ENCODE results near the gene DNM2.

Gene DNM2

DNA sequence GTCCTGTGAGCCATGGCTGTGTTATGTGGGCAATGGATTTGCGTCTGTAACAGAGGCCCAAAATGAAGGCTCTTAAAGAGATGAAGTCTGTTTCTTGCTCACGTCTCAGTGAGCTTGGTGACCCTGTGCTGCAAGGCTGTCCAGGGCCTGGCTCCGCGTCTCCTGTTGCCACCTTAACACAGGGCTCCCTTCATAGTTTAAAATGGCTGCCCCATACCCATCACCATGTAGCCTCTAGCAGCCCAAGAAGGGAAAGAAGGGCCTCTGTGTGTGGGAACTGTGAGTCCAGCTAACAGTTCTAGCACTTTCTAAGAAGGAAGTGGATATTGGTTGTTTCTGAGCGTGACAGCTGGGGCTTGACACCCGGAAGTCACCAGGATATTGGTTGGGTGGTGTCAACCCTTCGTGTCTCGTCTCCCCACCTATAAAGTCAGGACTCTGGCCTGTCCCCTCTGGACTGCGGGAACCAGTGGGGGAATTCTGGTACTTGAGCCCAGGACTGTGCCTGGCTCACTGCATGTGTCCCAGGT lies 97.2 kb downstream of the DNM2 start:
- no peak for DNase-seq (ENCODE audit: low read depth in 2 of 2)

DNA sequence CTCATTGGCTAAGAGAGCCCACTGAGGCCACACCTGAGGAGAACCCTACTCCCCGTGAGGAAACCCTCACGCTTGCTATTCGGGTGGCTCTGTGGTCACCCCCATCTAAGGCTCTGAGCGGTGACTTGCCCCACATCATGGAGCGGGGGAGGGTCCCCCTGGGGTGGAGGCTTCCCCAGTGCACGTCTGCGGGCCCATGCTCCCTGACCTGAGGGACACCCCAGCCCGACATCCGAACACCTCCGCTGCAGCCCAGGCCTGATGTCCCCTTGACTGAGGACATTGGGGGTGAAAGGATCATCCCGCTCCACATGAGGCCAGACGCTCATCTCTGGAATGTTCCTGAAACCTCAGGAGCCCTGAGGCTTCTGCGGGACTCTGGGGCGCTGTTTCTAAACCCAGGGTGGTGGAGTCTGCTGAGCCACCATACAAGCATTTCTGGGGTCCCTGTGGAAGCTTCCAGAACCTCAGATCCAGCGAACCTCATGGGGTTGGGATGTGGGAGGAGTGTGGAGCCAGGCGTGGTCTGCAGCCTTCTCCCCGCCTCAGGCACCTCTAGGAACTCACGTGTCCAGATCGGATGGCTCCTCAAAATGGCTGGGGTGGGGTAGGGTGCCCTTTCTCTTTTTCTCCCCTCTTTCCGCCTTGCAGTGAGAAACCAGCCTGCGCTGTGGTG lies 98.2 kb downstream of the DNM2 start:
- no peak for DNase-seq (ENCODE audit: low read depth in 2 of 2)

- DNase-seq (ENCODE audit: low read depth in 2 of 2), result no peak
These were observed 98.8 kb downstream of the DNM2 start for GRCh38 chr19:10816691-10817090.

GRCh38 chr19:10817291-10818038 lies 99.6 kb downstream of the DNM2 start:
- no peak for DNase-seq (ENCODE audit: low read depth in 2 of 2)

DNA sequence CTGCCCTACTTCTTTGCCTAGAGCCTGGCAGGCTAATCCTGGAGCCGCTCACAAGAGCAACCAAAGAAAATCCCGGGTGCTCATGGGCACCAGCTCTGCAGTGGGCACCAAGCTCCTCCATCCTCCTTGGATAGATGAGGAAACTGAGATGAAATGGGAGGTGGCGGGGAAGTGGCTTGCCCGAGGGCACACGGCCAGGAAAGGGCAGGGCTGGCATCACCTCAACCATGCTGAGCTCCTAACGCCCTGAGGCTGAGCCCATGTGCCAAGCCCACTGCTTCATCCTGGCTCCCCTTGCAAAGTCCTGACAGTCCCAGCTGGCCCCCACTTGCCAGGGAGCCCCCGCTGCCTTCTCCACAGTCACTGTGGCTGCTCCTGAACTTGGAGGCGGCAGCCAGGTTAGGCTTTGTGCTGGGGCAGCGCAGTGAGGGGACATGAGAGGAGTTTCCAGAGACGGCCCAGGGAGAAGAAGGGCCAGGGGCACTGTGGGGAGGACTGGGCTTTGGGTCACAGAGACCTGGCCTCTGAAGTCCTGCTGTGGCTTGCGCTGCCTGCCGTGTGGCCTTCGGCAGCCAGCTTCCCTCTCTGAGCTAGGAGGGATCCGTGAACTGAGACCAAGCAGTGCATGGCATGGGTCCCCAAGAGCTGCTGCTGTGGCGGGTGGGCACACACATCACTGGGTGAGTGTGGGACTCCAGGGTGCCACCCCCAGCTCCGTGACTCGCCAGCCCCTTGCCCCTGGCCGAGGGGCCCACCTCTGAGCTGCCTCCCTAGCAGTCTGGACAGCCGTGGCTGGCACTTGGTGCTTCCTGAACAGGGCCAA lies 100.6 kb downstream of the DNM2 start:
- DNase-seq (ENCODE audit: low read depth in 2 of 2), result no peak

DNA sequence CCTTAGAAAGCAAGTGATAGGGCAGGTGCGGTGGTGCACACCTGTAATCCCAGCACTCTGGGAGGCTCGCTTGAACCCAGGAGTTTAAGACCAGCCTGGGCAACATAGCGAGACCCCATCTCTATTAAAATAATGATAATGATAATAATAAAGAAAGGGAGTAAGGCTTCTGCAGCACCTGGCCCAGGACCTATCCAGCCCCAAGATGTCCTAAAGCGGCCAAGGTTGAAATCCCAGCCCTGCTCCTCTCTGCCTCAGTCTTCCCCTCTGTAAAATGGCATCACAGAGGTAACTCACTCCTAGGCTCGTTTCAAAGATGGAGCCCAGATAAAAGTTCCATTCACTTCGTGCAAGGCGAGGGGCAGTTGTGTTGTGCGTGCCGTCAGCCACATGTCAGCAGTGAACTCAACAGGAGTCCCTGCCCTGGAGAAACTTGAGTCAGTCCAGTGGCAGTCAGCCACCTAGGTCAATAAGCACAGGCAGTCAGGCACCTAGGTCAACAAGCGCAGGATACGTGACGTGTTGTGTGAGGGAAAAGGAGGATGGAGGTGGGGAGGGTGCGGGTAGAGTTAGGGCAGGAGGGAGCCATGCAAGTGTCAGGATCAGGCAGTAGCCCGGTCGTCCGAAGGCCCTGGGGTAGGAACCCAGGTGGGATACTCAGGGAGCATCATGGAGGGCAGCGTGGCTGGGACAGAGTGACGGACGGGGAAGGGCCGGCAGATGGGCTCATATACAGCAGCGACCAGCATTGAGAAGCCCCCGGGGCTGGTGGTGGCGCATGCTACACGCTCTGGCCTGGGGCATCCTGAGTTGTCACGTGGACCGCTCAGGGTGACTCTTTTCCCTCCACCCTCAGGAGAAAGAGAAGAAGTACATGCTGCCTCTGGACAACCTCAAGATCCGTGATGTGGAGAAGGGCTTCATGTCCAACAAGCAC lies 101.5 kb downstream of the DNM2 start:
- DNase-seq (ENCODE audit: low read depth in 2 of 2), result no peak

- no peak for DNase-seq (ENCODE audit: low read depth in 2 of 2)
These were observed 102.3 kb downstream of the DNM2 start for GRCh38 chr19:10820173-10820572.

- no peak for DNase-seq (ENCODE audit: low read depth in 2 of 2)
These were observed 105.8 kb downstream of the DNM2 start for GRCh38 chr19:10823690-10824089.

GRCh38 chr19:10826231-10826630 lies 108.4 kb downstream of the DNM2 start:
- no peak for DNase-seq (ENCODE audit: low read depth in 2 of 2)

DNA sequence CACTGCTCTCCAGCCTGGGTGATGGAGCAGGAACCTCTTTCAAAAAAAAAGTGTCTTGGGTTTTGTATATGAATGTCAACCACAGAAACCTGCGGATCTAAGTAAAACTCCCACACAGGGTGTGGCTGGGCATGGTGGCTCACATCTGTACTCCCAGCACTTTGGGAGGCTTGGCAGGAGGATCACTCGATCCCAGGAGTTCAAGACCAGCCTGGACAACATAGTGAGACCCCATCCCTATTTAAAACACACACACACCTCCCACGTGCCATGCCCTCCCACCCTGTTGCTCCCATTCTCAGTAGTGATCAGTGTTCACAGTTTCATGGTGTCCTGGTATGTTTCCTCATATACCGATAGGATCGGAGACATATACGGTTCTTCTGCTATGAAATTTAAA lies 109.0 kb downstream of the DNM2 start:
- no peak for DNase-seq (ENCODE audit: low read depth in 2 of 2)

- DNase-seq (ENCODE audit: low read depth in 2 of 2), result no peak
These were observed 111.3 kb downstream of the DNM2 start for GRCh38 chr19:10828981-10829821.

DNA sequence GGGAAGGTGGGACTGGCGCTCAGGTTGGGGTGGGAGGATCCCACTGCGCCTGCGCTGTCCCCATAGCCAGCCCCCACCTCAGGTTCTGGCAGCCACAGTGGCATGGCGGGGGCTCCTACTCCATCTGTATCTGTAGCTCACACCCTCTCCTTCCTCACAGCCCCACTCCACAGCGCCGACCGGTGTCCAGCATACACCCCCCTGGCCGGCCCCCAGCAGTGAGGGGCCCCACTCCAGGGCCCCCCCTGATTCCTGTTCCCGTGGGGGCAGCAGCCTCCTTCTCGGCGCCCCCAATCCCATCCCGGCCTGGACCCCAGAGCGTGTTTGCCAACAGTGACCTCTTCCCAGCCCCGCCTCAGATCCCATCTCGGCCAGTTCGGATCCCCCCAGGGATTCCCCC lies 112.1 kb downstream of the DNM2 start:
- DNase-seq (ENCODE audit: low read depth in 2 of 2), result no peak

DNA sequence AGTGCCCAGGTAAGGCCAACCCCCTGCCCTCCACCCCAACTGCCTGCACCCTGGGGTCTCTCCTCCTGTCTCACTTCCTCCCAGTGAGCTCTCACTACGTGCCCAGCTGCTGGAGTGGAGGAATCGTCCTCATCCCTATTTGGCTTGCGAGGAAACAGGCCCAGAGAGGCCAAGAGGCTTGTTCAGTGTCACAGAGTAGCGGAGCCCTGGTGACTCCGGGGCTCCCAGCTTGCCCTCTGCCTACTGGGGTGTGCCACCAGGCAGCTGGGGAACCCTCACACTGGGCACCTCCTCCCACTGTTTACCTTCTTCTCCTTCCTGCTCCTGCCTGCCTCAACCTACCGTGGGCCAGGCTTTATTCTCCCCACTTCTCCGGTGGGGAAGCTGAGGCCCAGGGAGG lies 112.5 kb downstream of the DNM2 start:
- DNase-seq (ENCODE audit: low read depth in 2 of 2), result no peak

DNA sequence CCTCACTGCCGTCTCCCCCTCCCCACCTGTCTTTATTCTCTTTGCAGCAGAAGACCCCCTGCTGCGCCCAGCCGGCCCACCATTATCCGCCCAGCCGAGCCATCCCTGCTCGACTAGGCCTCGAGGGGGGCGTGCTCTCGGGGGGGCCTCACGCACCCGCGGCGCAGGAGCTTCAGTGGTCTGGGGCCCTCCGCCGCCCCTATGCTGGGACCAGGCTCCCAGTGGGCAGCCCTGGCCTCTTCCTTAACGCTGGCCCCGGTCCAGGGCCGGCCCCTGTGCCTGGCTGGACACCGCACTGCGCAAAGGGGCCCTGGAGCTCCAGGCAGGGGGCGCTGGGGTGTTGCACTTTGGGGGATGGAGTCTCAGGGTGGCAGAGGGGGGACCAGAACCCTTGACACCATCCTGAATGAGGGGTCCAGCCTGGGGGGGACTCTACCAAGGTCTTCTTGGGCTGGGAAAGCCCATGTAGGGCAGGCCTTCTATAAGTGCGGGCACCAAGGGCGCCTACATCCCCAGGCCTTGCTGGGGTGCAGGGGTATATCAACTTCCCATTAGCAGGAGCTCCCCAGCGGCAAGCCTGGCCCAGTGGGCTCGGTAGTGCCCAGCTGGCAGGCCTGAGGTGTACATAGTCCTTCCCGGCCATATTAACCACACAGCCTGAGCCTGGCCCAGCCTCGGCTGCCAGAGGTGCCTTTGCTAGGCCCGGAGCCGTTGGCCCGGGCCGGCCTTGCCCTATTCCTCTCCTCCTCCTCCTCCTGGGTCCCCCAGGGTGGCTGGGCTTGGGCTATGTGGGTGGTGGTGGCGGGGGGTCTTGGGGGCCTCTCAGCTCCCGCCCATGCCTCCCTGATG lies 113.3 kb downstream of the DNM2 start:
- DNase-seq (ENCODE audit: low read depth in 2 of 2), result no peak

DNA sequence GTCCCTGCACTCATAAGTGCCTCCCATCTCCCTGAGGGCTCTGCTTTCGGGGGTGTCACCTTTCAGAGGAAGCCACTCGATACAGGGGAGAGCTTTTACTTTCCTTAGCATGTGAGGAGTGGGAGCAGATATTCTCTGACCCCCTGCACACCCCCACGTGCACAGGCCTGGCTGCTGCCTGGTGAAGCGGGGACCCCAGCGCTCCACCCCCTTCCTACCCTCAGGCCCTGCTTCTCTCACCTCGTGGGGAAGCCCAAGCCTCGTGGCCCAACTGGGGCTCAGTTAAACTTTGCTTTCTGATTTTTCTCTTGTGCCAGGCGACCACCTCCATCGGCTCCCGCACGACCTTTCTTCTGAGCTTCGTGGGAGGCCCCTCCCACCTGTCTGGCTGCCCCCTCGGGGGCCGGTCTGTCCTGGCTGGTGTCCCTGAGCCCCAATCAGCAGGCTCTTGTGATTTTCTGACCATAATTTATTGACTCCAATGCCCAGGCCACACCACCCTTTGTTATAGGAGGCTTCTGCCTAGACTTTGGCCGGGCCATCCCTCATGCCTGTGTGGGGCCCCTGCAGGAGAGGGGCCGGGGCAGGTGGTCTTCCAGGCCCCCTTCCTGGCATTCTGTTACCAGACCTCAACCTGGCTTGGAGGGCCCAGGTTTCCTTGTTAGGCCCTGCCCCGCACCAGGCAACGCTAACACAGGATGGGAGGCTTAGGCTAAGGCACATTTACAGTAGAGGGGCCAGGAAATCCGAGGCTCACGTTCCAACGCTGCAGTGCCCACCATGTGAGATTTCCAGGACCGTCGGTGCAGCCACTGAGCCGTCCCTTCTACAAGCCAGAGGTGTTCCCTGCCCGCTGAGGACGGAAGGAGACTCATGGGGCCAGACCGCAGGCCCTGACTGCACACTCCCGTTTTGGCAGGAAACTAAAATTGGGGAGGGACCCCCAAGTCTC lies 114.4 kb downstream of the DNM2 start:
- DNase-seq (ENCODE audit: low read depth in 2 of 2), result no peak

DNA sequence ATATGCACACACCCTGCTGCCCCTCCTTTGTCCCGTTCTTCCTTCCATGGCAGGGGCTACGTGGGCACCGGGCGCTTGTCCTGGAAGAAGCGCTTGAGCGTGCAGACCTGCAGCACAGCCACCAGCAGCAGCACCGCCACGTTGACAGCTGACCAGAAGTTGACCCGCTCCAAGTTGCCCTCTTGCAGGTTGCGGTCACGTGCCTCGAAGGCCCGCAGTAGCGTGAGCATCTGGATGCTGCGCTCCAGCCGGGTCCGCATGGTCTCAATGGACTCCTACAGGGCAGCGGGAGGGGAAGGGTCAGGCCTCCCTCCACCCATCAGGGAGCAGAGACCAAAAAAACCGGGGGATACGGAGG lies 115.0 kb downstream of the DNM2 start:
- no peak for DNase-seq (ENCODE audit: low read depth in 2 of 2)

DNA sequence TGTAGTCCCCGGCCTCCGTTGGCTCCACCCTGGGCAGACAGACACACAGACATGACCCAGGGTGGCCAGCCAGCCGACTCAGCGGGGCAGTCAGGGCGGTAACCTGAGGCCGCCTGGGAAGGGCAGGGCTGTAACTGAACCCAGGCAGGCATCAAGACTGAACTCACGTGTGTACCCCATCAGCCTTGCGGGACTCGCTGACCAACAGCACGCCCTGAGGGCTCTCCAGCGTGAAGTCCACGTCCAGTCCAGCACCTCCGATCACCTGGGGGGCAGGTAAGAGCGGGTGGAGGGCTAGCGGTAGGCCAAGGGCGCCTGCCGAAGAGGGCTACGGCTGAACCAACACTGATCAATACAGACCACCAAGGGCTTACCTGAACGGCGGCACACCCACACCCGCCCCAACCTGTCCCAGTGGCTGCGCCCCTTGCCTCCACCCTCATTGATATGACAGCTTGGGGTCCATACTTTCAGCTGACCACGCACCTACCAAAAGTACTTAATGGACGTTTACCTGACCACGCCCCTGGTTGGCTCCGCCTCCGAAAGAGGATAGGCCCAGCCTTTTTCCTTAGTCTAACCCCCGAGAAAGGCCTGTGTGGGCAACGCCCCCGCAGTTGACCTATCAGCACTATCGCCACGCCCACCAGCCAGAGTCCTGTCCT lies 117.3 kb downstream of the DNM2 start:
- no peak for DNase-seq (ENCODE audit: low read depth in 2 of 2)
